Measurements from ENCODE around the gene KHDRBS1.
"Not testable (repeated sequence)": the region's sequence is repeated elsewhere in the genome, so short reads cannot be mapped to it uniquely, and the experiment has no call there.

Gene KHDRBS1

DNA sequence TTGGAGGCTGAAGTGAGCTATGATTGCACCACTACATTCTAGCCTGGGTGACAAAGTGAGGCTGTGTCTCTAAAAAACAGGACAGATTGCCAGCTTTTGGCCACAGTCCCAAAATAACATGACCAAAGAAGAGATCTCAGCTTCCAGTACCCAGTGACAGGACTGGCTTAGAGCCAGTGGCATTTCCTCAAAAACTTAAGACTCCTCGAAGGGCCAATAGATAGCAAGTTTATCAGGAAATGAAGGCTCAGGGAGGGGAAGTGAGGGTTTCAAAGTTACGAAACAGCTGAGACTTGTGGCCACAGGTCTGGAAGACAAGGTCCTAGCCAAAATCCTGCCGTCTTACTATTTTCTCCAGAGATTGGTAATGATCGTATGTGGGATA lies 52.8 kb downstream of the KHDRBS1 start:
- DNase-seq: no peak

GRCh38 chr1:32068957-32069588 lies 55.4 kb downstream of the KHDRBS1 start:
- DNase-seq: no peak

GRCh38 chr1:32071758-32072621 lies 58.3 kb downstream of the KHDRBS1 start:
- DNase-seq: no peak

- DNase-seq: peak; percentile 91
Measured at GRCh38 chr1:32072622-32073298, 59.1 kb downstream of the KHDRBS1 start, which contains the start of gene TMEM39B. TSS of gene TMEM39B (plus strand) at chr1:32072939. CDS start at chr1:32073048, 109 bp downstream.

- no peak for DNase-seq
Measured at GRCh38 chr1:32073299-32074229, 59.9 kb downstream of the KHDRBS1 start.

GRCh38 chr1:32074841-32075240 lies 61.2 kb downstream of the KHDRBS1 start:
- no peak for DNase-seq

GRCh38 chr1:32077451-32077850 lies 63.8 kb downstream of the KHDRBS1 start:
- no peak for DNase-seq

DNA sequence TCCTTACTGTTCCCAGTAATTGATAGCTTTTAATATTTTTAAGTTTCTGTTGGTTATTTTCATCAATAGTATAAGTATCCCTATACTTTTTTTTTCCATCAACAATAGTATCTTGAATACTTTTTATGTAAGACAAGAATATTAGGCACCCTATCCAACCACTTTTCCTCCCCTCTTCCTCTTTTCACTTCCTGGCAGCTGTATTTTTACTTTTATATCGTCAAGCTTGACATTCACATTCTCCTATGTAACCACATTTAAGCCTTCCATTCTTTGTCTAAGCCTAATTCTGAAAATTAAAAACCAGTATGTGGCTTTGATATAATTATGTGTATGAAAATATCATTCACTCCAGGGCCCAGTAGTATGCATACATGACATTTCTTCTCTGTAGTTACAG lies 68.4 kb downstream of the KHDRBS1 start:
- no peak for DNase-seq

GRCh38 chr1:32086381-32086780 lies 72.7 kb downstream of the KHDRBS1 start:
- not testable (repeated sequence) for DNase-seq

DNA sequence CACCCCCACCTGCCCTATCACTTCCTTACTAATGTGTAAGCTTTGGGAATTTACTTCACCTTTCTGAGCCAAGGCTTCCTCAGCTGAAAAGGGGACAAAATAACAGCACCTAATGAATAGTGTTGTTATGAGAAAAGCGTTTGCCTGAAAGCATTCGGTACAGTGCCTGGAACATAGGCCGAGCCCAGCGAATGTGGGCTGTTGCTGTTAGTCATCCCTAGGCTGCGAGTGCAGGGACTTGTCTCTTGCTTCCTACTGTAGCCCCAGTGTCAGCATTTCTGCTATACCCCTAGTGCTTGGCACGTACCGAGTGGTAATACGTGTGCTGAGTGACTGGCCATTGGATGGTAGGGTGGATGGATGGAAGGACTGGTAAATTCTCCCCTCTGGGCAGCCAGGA lies 77.5 kb downstream of the KHDRBS1 start:
- no peak for DNase-seq

DNA sequence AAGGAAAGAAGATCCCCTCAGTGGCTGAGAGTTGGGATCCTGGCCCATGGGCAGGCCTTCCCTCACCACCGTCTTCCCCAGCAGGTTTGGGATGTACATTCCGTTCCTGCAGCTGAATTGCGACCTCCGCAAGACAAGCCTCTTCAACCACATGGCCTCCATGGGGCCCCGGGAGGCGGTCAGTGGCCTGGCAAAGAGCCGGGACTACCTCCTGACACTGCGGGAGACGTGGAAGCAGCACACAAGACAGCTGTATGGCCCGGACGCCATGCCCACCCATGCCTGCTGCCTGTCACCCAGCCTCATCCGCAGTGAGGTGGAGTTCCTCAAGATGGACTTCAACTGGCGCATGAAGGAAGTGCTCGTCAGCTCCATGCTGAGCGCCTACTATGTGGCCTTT lies 77.9 kb downstream of the KHDRBS1 start:
- DNase-seq: no peak
